ENCODE results near the gene SUFU. TPM values are rescaled to one million over a fixed set of nuclear protein-coding genes. Genes with fewer than 3 reads are reported as not detected.

The SUFU gene
- total RNA-seq, 2 donors from 2014 or later, result 3.1 to 6.6 TPM

- no peak for ATAC-seq
- peak in 1 of 4 donors; percentile 36 for DNase-seq
- no peaks in the 10 kb centered on the region for H3K36me3 ChIP-seq (replicated peaks in 1 of 2; ENCODE audit: insufficient read depth in 1 of 2, low read depth in 2 of 2)
- no peaks in the 10 kb centered on the region for H3K9me3 ChIP-seq
- 90% methylated on average over 8 to 10 of the region's 10 CpGs for WGBS, 2 donors
- H3K27me3 ChIP-seq, result no peaks in the 10 kb centered on the region
- no peak overlapping the region for H3K4me3 ChIP-seq
- H3K4me1 ChIP-seq, result peaks cover 34% of the 10 kb centered on the region
- intact Hi-C loops (cut with DNase I), result no loop called here
- H3K27ac ChIP-seq, result peak overlapping the region; percentile 86 to 95 (median 94)
- TF ChIP-seq CTCF (IDR thresholded peaks at IDR 0.05) (no peak), POLR2A (IDR thresholded peaks at IDR 0.05) (no peak)
Observed at GRCh38 chr10:102668326-102669107, 164.7 kb downstream of the SUFU start.

GRCh38 chr10:102669206-102670064 lies 165.7 kb downstream of the SUFU start:
- peak; percentile 98 for ATAC-seq
- Histone ChIP-seq H3K36me3 (replicated peaks in 1 of 2; ENCODE audit: insufficient read depth in 1 of 2, low read depth in 2 of 2) (no peaks in the 10 kb centered on the region), H3K4me1 (peaks cover 34% of the 10 kb centered on the region), H3K27ac (peak overlapping the region; percentile 86 to 95 (median 94)), H3K4me3 (no peak overlapping the region), H3K27me3 (no peaks in the 10 kb centered on the region), H3K9me3 (no peaks in the 10 kb centered on the region)
- peak; percentile 76 to 80 (median 78) for TF ChIP-seq POLR2A (IDR thresholded peaks at IDR 0.05)
- peak in 6 of 7 experiments; percentile 18 to 66 (median 46) for TF ChIP-seq CTCF (IDR thresholded peaks at IDR 0.05)
- DNase-seq, result peak; percentile 91 to 98 (median 94)
- 40 to 47% methylated on average over 6 to 7 of the region's 7 CpGs for WGBS, 2 donors
- intact Hi-C loops (cut with DNase I), result no loop called here

GRCh38 chr10:102670065-102670670 lies 166.4 kb downstream of the SUFU start:
- Histone ChIP-seq H3K27ac (peak overlapping the region; percentile 86 to 95 (median 94)), H3K4me1 (peaks cover 38% of the 10 kb centered on the region)
- 86 to 88% methylated on average over 7 to 9 of the region's 9 CpGs for WGBS, 2 donors

More at GRCh38 chr10:102670065-102670670, 166.4 kb downstream of the SUFU start:
- H3K4me3 ChIP-seq, result no peak overlapping the region
- intact Hi-C loops (cut with DNase I), result no loop called here
- no peaks in the 10 kb centered on the region for H3K9me3 ChIP-seq
- peak in 1 of 7 experiments; percentile 3 for TF ChIP-seq CTCF (IDR thresholded peaks at IDR 0.05)
- no peak for TF ChIP-seq POLR2A (IDR thresholded peaks at IDR 0.05)
- peak; percentile 1 for ATAC-seq
- H3K27me3 ChIP-seq, result no peaks in the 10 kb centered on the region
- no peak for DNase-seq
- no peaks in the 10 kb centered on the region for H3K36me3 ChIP-seq (replicated peaks in 1 of 2; ENCODE audit: insufficient read depth in 1 of 2, low read depth in 2 of 2)
